ENCODE data around the gene ACTL7A.

- TF ChIP-seq CTCF (IDR thresholded peaks at IDR 0.05) (no peak), POLR2A (IDR thresholded peaks at IDR 0.05) (no peak), POLR2AphosphoS5 (IDR thresholded peaks at IDR 0.05) (no peak)
These were observed 31.8 kb upstream of the ACTL7A start for GRCh38 chr9:108830272-108830671.

All from transverse colon (tissue), 4 donors.